ENCODE results near the gene GMNC.

DNA sequence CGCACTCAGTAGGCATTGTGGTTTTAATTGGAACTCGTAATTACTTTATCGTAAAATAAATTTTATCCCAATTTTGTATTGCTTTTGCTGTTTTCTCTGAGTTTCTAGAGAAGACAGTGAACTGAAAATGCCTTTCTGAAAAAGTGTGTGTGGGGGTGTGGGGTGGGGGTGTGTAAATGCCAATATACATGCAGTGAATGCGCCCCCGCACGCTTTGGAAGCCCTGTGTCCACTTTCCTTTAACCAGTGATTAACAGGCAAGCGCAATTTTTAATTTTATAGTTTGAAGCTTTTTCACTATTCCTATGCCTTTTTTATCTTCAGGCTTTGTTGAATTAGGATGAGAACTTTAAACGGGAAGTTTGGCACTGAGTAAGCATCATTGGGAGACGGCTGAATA, 47.4 kb upstream of the GMNC start:
- TF ChIP-seq CTCF (IDR thresholded peaks at IDR 0.05) (no peak), POLR2A (IDR thresholded peaks at IDR 0.05) (no peak)
